Stimulated activated CD8-positive, alpha-beta memory T cell treated with anti-CD3 and anti-CD28 coated beads, Interleukin-12 subunit alpha, Interleukin-12 subunit beta, amount 100 ng/mL, for 1 hour (primary cell): ENCODE results near the gene PER2.
A peak's percentile ranks its signal among the peaks of the same experiment; 100 is the strongest.

ENCODE experiments used
- DNase-seq: peaks from one replicate; pipeline ENCODE4 v3.0.0-alpha.2; 2020; ENCODE audit warnings: low read depth

The PER2 gene

DNA sequence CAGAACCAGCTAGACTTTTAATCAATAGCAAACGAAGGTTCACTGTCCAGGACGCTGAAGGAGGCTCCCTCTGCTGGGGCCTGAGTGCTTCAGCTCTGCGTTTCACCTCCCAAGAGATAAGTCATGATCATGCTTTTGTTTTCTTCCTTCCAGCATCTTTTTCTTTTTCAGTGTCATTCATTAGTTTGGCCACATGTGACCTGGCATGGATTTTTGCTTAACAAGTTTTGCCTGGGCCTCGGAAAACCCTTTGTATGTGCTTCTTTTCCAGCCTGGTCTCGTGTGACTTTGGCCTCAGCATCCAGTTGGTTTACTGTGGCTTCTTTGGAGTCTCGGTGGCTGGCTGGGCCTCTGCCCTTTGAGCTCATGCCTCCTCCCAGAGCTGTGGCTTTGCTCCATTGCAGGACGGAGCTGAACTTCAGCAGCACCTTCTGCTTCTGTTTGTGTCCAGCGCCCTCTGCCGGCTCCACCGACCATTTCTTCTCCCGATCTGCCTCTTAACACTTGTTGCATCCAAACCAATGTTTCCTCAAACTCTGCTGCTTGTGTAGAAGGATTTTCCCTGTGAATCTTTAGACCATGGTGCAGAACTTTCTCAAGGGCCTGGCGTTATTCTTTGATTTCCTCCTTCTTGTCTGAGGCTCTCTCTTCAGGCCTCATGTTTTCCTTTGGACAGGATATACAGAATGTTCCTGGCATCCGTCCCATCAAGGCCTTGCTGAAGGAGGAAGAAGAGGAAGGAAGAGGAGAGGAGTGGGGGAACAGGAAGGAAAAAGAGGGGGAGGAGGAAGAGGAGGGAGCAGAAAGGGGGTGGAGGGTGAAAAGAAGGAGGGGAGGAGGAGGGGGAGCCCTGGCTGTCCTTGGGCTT is 25.0 kb downstream of the PER2 start:
- DNase-seq = peak; percentile 53

DNA sequence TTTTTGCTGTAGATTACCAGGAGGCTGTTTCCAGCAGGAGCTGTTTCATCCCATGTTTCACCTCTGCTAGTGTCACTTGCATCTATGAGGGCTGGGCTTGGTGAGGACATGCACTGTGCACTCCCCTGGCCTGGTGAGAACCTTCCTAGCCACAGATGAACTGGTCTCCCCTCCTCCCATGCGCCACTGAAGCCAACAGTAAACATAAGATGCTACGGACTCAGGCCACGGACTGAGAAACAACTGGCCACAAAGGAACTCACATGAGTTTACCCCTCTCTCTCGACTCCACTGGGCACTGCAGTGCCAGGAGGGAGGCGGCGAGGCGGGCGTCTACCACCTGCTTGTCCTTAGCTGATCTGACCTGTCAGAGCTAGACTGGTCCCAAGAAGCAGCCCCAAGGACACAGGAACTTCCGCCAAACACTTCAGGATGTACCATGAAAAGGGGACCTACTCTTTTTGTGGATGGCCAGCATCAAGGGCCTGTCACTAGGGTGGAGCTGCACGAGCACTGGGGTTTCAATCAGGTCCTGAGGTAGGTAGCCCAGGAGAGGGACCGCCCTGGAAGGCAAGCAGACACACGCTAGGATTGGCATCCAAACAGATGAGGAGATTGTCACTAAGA is 25.8 kb downstream of the PER2 start:
- no peak for DNase-seq

DNA sequence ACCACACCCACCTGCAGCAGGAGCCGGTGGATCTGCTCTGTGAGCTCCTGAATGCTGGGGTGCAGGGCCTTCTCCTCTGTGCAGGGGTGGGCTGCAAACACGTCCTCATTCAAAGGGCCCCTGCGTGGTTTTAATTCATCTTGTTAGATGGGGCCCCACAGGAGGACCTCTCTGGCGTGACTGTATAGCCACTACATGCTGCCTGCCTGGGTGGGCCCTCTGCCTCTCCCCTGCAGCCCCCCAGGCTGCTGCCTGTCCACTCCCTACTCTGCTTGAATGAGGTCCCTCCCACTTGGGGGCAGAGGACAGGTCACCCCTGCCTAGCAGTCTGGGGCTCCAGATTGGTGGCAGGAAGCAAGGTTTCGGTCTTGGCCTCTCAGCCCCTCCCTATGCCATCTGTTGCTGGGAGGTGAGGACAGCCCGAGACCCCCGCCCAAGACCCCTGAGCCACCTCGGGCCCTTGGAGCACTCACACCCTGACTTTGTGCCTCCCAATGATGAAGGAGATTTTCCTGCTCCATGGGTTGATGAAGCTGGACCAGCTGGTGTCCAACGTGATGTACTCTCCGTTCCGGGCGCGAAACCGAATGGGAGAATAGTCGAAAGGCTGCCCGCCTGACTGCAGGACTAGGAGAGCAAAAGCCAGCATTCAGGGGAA is 26.6 kb downstream of the PER2 start:
- DNase-seq = no peak

DNA sequence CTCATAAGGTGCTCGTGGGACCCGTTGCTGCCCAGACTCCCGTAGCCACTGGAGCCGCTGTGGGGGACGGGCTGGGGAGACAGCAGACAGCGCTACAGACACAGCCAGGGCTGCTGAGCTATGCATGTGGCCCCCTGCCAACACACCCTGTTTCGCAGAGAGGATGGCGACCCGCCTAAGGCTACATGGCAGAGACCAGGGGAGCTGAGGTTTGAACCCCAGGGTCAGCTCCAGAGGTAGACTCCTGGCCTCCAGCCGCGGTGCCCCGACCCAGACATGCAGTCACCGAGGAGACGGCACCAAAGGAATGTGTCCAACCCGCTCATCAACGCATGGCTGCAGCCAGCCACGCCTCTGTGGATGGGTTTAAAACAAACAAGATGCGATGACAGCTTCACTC is 27.5 kb downstream of the PER2 start:
- DNase-seq = no peak

DNA sequence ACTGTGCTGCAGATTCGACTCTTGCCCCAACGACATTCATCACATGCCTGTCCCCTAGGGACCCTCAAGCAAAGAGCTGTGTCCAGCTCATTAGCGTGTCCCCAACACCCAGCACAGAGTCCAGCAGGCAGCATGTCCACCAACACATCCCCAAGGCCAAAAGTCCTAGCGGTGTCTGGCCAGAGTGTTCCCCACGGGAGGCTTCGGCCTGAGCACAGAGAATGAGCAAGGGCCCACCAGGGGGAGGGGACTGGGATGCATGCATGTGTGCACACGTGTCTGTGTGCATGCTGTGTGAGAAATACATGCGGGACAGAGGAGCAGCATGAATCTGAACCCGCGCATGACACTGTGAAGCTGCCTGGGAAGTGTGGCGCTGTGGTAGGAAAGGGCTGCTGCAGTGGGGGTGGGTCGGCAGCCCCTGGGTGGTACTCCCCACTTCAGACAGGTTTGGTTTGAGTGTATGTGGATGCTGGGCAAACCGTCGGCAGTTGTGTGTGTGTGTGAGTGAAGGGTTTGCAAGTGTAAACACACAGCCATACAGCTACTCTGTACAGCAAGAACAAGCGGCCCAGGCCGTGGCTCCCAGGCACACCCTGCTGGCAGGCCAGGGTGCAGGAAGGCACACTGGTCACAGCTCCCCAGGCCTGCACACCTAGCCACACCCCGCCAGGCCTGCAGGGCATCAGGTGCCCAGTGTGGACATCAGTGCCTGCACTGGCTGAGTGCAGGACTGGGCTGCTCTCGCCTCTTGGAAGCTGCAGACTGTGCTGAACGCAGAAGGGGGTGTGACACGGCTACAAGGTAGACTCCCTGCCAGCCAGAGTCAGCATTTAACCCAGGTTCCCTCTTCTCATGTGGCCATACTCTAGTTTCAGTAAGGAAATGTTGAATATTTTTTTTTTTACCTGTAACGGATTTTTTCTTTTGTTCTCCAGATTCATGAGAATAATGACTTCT is 29.1 kb downstream of the PER2 start:
- DNase-seq = no peak

DNA sequence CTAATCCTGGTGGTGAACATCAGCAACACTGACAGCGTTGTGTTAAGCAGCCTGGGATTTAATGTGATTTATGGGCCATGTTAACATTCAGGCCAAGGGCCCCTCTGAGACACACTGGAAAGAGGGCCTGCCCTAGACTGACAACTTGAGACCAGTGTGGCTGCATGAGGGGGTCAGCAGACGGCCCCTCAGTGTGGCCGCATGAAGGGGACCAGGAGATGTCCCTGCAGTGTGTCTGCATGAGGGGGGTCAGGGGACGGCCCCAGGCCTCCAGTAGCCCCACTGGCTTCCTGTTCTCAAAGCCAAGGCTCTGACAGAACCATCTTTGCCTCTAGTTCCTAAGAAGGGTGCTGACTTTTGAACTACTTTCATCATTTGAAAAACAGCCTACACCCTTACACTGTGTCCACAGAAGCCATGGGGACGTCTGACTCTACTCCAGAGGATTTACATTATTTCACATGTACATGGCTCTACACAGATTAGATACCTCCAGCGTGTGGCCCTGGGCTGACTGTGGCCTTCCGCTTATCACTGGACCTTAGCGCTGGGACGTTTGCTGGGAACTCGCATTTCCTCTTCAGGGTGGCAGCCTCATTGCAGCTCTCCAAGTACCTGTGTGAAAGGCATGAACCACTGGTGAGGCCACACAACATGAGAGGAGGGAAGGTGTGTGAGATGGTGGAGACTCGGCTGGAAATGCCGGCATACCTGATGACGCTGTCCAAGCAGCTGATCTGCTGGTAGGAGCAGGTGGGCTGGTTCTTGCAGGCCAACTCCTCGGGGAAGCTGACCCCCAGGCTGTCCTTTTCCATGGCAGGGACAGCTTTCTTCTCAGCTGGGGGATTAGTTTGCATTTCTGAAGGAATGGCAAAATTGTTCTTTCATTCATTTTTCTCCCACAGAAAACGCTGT is 30.4 kb downstream of the PER2 start:
- DNase-seq = no peak

DNA sequence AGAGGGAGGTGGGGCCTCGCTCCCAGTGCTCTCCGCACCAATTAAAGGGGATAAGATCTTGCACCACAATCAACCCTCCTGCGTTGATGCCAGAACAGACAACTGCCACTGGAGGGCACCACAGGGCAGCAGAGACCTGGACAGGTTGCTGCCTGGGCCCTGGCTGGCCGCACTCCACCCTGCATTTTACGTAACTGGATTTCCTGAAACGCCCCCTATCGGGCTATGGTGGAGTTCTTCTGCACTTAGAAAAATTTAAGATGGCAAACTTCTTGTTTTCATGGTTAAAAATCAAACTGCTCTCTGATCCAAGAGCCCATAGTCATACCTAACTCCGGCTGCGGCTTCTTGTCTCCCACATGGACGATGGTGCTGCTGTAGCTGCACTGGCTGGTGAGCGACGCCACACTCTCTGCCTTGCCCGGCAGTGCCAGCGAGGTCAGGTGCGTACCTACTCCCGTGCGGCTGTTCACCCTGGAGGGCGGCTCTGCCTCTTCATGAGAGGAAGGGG is 31.8 kb downstream of the PER2 start:
- peak; percentile 50 for DNase-seq

DNA sequence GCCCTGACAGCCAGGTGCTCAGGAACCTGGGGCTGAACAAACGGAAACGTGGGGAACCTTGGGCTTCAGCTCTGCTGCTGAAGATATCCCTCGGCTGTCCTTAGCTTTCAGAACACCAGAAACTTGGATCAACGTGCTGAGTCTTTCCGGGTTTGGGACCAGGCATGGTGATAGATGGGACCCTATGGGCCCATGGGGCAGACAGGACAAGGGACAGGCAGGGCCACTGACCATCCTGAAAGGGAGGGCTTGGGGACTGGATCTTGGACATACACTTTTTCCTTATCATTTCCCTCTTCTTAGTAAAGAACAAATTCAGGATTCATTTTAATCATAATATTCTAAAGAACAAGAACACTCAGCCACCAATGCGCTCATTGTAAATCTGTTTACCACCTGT is 32.3 kb downstream of the PER2 start:
- DNase-seq = no peak

DNA sequence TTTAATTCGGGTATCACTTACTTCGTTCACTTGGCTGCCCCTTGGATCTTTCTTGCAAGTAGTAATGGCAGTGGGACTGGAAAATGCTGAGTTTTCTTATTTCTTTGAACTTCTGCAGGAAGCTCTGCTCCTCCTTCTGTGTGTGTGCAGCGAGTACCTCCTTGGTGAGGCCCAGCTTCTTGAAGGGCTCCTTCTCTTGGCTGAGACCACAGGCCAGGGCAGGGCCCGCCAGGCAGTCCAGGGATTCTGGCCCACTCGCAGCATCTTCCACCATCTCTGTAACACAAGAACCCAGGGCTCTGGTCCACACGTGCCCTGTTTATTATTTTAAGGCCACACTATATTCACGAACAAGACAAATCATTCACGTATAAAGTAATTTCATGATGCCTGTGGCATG is 32.8 kb downstream of the PER2 start:
- no peak for DNase-seq

DNA sequence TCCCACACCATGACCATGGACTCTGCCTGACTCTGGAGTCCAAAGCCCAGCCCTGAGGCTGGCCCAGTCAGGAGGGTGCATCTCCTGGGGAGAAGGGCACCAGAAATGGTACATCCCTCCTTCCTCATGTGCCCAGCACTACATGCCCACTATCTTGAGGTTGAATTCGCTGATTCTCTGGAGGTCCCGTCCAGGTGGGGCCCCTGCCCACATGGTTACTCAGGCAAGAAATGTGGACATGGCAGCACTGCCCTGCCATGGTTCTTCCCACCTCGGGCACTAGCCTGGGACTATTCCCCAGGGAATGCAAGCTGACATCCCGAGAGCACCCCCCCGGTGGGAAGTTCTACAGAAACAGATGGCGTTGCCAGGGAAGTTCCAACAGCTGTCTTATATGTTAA is 33.3 kb downstream of the PER2 start:
- DNase-seq = no peak

DNA sequence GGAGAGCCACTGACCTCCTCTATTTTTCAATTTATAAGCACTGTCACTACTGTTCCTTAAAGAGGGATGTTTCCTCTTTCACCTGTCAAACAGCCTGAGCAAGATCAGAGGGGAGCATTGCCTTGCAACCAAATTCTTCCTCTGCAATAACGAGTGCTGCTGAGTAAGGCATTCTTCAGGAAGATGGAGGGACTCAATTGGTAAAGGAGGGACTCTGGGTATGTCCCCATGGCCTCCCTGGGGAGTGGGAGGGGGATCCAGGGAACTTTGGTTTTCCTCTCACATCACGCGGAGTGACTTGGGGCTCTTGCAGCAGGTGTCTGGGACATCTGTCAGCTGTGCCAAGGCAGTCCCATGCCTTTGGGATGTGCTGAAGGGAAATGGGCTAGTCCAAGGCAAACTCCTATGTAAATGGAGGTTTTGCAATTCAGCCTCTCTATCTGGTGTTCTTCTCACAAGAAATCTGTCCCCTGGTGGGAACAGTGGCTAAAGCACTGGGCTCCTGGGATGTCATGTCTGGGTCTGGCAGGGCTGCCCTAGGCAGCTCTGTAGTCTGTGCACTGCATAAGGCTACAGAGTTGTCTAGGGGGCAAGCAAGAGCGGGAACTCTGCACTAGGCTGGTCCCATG is 34.2 kb downstream of the PER2 start:
- no peak for DNase-seq

DNA sequence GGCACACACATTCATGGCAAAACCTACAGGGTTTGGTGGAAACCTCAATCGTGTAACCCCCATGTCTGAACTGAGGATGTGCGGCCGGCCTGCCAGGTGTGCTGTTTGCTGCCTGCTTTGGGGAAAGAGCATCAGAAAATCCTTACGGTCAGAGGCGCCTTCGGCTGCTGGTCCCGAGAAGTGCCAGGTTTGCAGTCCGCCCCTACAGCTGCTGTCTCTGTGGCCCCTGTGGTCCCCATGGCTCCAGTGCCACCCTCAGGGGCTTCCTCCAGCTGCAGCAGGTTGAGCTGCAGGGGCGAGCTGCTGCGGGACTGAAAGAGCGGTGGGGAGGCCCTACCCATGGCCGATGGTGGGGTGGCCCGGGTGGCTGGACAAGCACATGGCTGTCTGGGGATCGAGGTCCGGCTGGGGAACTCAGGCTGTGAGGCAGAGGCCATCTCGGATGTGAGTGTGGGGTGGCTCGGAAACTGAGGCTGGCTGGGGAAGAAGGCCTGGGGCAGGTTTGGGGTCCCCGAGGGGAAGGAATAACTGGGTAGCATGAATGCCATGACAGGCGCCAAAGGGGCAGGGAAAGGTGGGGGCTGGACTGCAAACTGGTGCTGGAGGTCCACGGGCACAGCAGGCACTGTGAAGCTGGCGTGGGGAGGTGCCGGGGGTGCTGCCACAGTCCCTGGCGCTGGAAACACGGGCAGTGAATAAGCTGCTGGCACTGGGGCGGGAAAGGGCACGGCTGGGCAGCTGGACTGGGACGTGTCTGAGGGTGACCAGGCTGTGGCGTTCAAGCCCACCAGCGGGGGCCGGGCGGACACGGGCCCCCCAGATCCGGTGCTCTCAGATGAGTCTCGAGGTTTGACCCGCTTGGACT is 35.4 kb downstream of the PER2 start:
- no peak for DNase-seq

DNA sequence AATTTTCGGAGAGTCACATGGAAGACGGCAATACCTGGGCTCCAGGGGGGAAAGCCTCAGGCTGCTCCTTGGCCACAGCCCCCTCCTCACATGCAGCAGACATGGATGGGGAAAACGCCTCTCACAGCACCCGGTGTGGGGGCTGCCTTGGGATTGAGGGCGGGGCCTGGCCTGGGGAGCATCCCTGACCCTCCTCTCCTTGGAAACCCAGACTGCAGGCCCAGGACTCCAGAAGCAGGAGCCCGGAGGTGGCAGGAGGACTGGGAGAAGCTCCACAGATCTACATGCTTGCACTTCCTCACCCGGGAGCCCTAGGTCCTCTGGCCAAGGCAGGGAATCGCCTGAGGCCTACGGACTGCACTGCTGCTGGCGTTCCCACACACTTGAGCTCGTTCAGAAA is 36.4 kb downstream of the PER2 start:
- DNase-seq = no peak

DNA sequence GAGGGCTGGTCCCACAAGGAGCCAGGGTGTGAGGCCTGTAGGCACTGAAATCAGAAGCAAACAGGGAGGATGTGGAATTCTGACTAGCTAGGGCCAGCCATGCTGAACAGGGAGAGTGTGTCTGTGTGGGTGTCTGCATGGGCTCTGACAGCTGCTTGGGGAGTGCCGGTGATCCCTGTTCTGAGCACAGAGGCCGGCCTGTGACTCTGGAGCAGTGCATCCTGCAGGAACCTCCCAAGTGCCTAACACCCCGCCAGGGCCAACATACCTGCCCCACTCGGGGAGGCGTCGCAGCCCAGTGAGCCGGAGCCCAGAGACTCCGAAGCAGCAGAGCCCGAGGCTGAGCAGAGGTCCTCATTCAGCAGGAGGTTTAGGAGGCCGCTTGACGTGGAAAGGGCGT is 37.1 kb downstream of the PER2 start:
- no peak for DNase-seq

DNA sequence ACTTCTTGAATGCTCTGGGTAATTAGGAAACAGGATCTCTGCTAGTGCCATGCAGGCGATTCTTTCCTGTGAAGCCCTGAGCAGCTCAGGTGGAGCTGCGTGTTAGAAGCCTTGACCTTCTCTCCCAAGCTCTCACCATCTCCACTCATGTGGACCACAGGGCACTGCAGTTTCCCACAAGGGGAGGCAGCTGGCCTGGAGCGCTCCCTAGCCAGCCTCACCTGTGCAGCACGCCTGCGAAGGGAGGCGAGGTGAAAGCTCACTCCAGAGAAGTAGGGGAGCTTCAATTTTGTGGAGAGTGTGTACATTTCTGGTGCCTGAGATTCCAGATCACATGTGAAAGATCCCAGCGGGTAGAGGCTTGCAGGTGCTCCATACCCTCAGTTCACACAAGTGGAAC is 37.5 kb downstream of the PER2 start:
- no peak for DNase-seq

DNA sequence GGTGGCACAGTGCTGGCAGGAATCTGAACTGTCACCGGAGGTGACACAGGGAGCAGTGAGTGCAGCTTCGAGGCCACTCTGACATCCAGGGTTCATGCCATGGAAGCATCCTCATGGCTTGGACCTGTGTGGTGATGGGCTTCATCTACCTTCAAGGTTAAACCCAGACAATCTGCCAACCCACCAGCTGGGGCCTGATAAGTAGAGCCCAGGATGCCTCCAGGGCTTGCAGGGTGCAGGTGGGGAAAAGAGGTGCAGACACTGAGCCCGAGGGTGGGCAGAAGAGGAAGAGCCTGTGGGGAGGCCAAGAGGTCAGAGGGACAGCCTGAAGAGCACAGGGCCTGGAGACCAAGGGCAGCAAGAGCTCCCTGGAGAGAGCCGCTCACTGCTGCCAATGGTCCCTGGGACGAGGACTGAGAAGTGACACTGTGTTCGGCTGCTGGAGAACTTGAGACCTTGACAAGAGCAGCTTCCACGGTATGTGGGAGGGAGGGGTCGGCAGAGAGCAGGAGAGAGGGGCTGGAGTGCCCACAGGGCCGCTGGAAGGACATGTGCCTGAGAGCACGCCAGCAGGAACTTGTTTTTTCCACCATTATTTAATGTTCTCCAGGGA is 40.5 kb downstream of the PER2 start:
- DNase-seq = no peak

DNA sequence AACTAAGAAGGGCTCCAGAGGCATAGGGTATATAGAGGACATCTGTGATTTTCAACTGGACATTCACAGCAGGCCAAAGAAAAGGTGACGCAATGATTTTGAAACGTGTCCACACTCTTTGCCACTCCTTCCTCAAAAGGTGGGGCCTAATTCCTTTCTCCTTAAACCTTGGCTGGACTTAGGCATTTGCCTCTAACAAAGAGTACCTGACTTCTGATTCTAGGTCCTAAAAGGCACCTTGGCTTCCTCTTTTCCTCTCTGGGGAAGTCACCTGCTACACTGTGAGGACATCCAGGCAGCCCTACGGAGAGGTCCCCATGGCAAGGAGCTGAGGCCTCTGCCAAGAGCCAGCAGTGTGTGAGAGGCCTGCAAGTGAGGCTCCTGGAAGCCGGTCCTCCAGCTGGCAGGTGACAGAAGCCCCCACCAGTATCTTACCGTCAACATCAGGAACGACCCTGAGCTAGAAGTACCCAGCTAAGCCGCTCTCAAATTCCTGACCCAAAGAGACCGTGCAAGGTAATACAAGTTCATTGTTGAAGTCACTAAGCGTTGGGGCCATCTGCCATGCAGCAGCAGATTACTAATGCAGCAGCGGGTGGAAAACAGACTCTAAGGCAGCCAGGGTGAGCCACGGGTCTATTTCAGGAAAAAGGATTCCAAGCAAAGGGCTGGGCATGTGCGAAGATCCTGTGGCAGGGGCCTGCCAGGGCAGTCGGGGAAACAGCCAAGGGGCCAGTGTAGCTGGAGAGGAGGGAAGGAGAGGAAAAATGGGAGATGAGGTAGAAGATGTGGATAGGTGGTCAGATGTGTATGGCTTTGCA is 41.2 kb downstream of the PER2 start:
- no peak for DNase-seq

DNA sequence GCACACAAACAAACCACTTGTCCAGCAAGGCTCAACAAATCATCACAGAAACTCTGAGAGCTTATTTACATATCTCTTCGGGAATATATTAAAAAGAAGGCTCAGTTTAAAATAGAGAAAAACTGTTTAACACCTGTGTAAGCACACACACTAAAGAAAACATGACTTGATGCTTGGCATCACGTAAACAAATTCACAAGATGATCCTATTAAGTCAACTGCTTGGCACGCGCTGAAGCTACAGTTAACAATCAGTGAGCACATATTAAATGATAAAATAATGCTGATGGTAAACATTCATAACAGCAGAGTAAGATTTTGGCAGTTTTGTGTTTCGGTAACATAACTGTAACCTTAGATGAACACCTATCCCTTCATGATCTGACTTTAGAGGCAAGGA is 44.3 kb downstream of the PER2 start:
- DNase-seq = no peak
